GM19035 (cell line): ENCODE results near the gene PTK6.
"Not testable (repeated sequence)": the region's sequence is repeated elsewhere in the genome, so short reads cannot be mapped to it uniquely, and the experiment has no call there.

Experiments
- ATAC-seq: cut with Tn5 transposase; IDR thresholded peaks from one replicate; pipeline ENCODE4 v1.9.1; 2021; ENCODE audit not compliant: unreplicated experiment

The PTK6 gene

GRCh38 chr20:63536997-63537524, at the start of gene PTK6:
Gene PTK6, minus strand, starts transcription at chr20:63537376. Its CDS starts 62 bp downstream, at chr20:63537314.
- ATAC-seq, result no peak

- no peak for ATAC-seq
Observed at GRCh38 chr20:63586797-63587196, 49.6 kb upstream of the PTK6 start.

- no peak for ATAC-seq
Observed at GRCh38 chr20:63585616-63586565, 48.7 kb upstream of the PTK6 start.

GRCh38 chr20:63582382-63583063, 45.3 kb upstream of the PTK6 start:
- ATAC-seq, result no peak

- no peak for ATAC-seq
Observed at GRCh38 chr20:63580796-63581461, 43.8 kb upstream of the PTK6 start.

GRCh38 chr20:63579017-63579694, 42.0 kb upstream of the PTK6 start:
- no peak for ATAC-seq

GRCh38 chr20:63578224-63579016, 41.2 kb upstream of the PTK6 start:
- no peak for ATAC-seq

GRCh38 chr20:63577317-63577894, 40.2 kb upstream of the PTK6 start:
- no peak for ATAC-seq

GRCh38 chr20:63576311-63576710, 39.1 kb upstream of the PTK6 start:
- no peak for ATAC-seq

- ATAC-seq, result no peak
Observed at GRCh38 chr20:63574829-63575743, 37.9 kb upstream of the PTK6 start.

- no peak for ATAC-seq
Observed at GRCh38 chr20:63574156-63574828, 37.1 kb upstream of the PTK6 start, which contains the start of gene HELZ2. Gene HELZ2, minus strand, starts transcription at chr20:63574239. Its CDS starts 1,854 bp downstream, at chr20:63572385.

- ATAC-seq, result no peak
Observed at GRCh38 chr20:63573647-63574131, 36.5 kb upstream of the PTK6 start.

GRCh38 chr20:63572788-63573646, 35.8 kb upstream of the PTK6 start:
- no peak for ATAC-seq

GRCh38 chr20:63572071-63572787, 35.1 kb upstream of the PTK6 start:
- no peak for ATAC-seq

GRCh38 chr20:63571087-63571478, 33.9 kb upstream of the PTK6 start:
- ATAC-seq, result not testable (repeated sequence)
